CD14-positive monocyte (primary cell): Measurements from ENCODE around the gene ITGA2B. TPM values are rescaled to one million over a fixed set of nuclear protein-coding genes. Genes with fewer than 3 reads are reported as not detected.
A peak's percentile ranks its signal among the peaks of the same experiment; 100 is the strongest.

Experiments used
- DNase-seq, 3 donors: peaks; one replicate each; pipeline ENCODE4 v3.0.0-alpha.2; 2011 to 2022
- H2AFZ ChIP-seq: 2 replicates; pipeline ENCODE4 v1.6.0; 2012; ENCODE audit warnings: mild to moderate bottlenecking, low read depth, low read length, inconsistent platforms; ENCODE audit not compliant: insufficient read depth, poor library complexity, severe bottlenecking
- H3K27ac ChIP-seq, 2 donors: 1 replicate in 1 of 2; 2 replicates in 1 of 2; pipeline ENCODE4 v1.5.1; 2012 to 2013; ENCODE audit warnings: low read length in 2 of 2, control low read depth in 1 of 2, inconsistent platforms in 1 of 2, low read depth in 1 of 2, mild to moderate bottlenecking in 1 of 2
- H3K27me3 ChIP-seq, 2 donors: one replicate each; pipeline versions ENCODE4 v1.6.0 to v1.6.1; 2011 to 2013; ENCODE audit warnings: low read length in 2 of 2; ENCODE audit not compliant: control insufficient read depth in 2 of 2, insufficient read depth in 2 of 2
- H3K36me3 ChIP-seq, 2 donors: replicated peaks in 1 of 2; 1 replicate in 1 of 2; 2 replicates in 1 of 2; pipeline versions ENCODE4 v1.5.1 to v1.6.1; 2012 to 2013; ENCODE audit warnings: low read length in 2 of 2, control low read depth in 1 of 2, inconsistent platforms in 1 of 2, mild to moderate bottlenecking in 1 of 2; ENCODE audit not compliant: insufficient read depth in 2 of 2, control insufficient read depth in 1 of 2
- H3K4me1 ChIP-seq, 2 donors: 1 replicate in 1 of 2; 2 replicates in 1 of 2; pipeline versions ENCODE4 v1.5.1 to v1.6.1; 2012 to 2013; ENCODE audit warnings: low read length in 2 of 2, control low read depth in 1 of 2, inconsistent platforms in 1 of 2, mild to moderate bottlenecking in 1 of 2, moderate library complexity in 1 of 2; ENCODE audit not compliant: insufficient read depth in 2 of 2, control insufficient read depth in 1 of 2
- H3K4me2 ChIP-seq: replicated peaks from 2 replicates; pipeline ENCODE3; 2012; ENCODE audit warnings: low read length, moderate library complexity, mild to moderate bottlenecking; ENCODE audit not compliant: poor library complexity, severe bottlenecking; ENCODE audit errors: extremely low read depth
- H3K4me3 ChIP-seq, 3 experiments: fragments of 200-600 bp in 1 of 3; sonication (generic) in 1 of 3; replicated peaks in 1 of 3; 1 replicate in 2 of 3; 2 replicates in 1 of 3; pipeline ENCODE4 v1.5.1; 2011 to 2013; ENCODE audit warnings: low read length in 3 of 3, mild to moderate bottlenecking in 3 of 3, control low read depth in 2 of 3, low read depth in 2 of 3, inconsistent platforms in 1 of 3, moderate library complexity in 1 of 3
- H3K79me2 ChIP-seq: 2 replicates; pipeline ENCODE4 v1.6.0; 2012; ENCODE audit warnings: mild to moderate bottlenecking, control low read depth, inconsistent platforms, low read length, moderate library complexity; ENCODE audit not compliant: insufficient read depth
- H3K9ac ChIP-seq: 2 replicates; pipeline ENCODE4 v1.6.0; 2017; ENCODE audit warnings: low read length, mild to moderate bottlenecking; ENCODE audit not compliant: insufficient read depth, poor library complexity, severe bottlenecking
- H3K9me3 ChIP-seq, 2 donors: replicated peaks in 1 of 2; 1 replicate in 1 of 2; 2 replicates in 1 of 2; pipeline versions ENCODE4 v1.5.1 to v1.6.1; 2012 to 2013; ENCODE audit warnings: low read length in 2 of 2, control low read depth in 1 of 2; ENCODE audit not compliant: control insufficient read depth in 1 of 2, insufficient read depth in 1 of 2
- H4K20me1 ChIP-seq: 2 replicates; pipeline ENCODE4 v1.6.0; 2012; ENCODE audit warnings: mild to moderate bottlenecking, low read length, control low read depth, moderate library complexity; ENCODE audit not compliant: insufficient read depth
- H3K27ac Mint-ChIP-seq, 7 donors: one replicate each; pipeline ENCODE4 v1.8.0; 2020; ENCODE audit warnings: mild to moderate bottlenecking in 7 of 7, mixed read lengths in 7 of 7, moderate library complexity in 6 of 7, inconsistent platforms in 2 of 7
- H3K27me3 Mint-ChIP-seq, 3 donors: one replicate each; pipeline ENCODE4 v1.8.0; 2021 to 2022; ENCODE audit warnings: low read depth in 3 of 3, mild to moderate bottlenecking in 3 of 3, mixed read lengths in 3 of 3, moderate library complexity in 3 of 3, inconsistent platforms in 1 of 3
- H3K36me3 Mint-ChIP-seq, 2 donors: one replicate each; pipeline ENCODE4 v1.8.0; 2020; ENCODE audit warnings: mixed read lengths in 2 of 2, inconsistent platforms in 1 of 2, mild to moderate bottlenecking in 1 of 2
- H3K4me1 Mint-ChIP-seq: one replicate; pipeline ENCODE4 v1.8.0; 2020; ENCODE audit warnings: mild to moderate bottlenecking, mixed read lengths
- H3K4me3 Mint-ChIP-seq, 2 donors: one replicate each; pipeline ENCODE4 v1.8.0; 2020; ENCODE audit warnings: mild to moderate bottlenecking in 2 of 2, mixed read lengths in 2 of 2, moderate library complexity in 1 of 2
- H3K9me3 Mint-ChIP-seq, 7 donors: one replicate each; pipeline ENCODE4 v1.8.0; 2020 to 2022; ENCODE audit warnings: mixed read lengths in 7 of 7, mild to moderate bottlenecking in 6 of 7, moderate library complexity in 6 of 7, inconsistent platforms in 2 of 7
- CTCF ChIP-seq: fragments of 200-600 bp; IDR thresholded peaks from one replicate; pipeline ENCODE4 v1.8.0; 2022; ENCODE audit warnings: antibody characterized with exemption, mild to moderate bottlenecking
- WGBS: methylation state at CpG from one replicate; pipeline ENCODE4 v1.1.5; 2013; ENCODE audit warnings: missing lambda C conversion rate; ENCODE audit not compliant: insufficient coverage; 5-methylcytosine and 5-hydroxymethylcytosine counted together
- intact Hi-C, 2 donors: fragments of 100-400 bp; cut with micrococcal nuclease; formaldehyde crosslinking; loops; one replicate each; pipeline versions ENCODE4 v1.15.0 to v1.15.1; 2023
- polyA plus RNA-seq, 3 donors: library from polyadenylated mRNA; depleted of rRNA in 1 of 3; unstranded in 2 of 3; stranded (reverse) in 1 of 3; fragments of 300-500 nt in 2 of 3; fragments of >200 nt in 1 of 3; fragmentation: Illumina TruSeq in 2 of 3; gene quantifications; 1 replicate in 2 of 3; 2 replicates in 1 of 3; pipeline ENCODE4 v1.2.3, GENCODE V29; 2012 to 2021

ITGA2B gene
- polyA plus RNA-seq, 3 donors = 0.21 to 1.2 (median 1.1) TPM

DNA sequence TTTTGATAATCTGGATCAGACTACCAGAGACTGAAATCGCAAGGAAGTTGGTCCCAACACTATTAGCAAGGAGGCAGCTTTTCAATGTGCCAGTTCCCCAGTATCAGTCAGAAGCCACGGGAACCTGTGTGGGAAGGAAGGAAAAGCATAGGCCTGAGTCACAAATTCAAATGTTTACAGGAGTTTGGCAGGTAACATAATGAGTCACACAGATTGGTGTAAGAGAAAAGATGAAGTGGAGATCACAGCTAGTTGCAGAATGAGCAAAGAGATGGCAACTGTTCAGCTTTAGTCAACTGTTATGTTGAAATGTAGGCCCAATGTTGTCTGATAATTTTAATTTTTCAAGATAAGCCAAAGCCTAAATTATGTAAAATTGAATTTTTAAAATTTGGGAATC lies 28.1 kb upstream of the ITGA2B start:
- DNase-seq = no peak
- 80% methylated on average over 2 of the region's 2 CpGs for whole genome bisulfite sequencing
- no peaks in the 10 kb centered on the region for H3K79me2 ChIP-seq
- Mint-ChIP-seq H3K36me3 (peaks cover 49 to 64% of the 10 kb centered on the region in 2 donors), H3K27ac (peak overlapping the region in 2 of 7 donors; percentile 3 to 11), H3K4me1 (no peaks in the 10 kb centered on the region), H3K4me3 (no peak overlapping the region), H3K9me3 (no peaks in the 10 kb centered on the region), H3K27me3 (no peaks in the 10 kb centered on the region)
- no peak overlapping the region for H3K27ac ChIP-seq
- peaks cover 59 to 87% of the 10 kb centered on the region in 2 donors for H3K36me3 ChIP-seq
- no peaks in the 10 kb centered on the region for H3K9me3 ChIP-seq
- intact Hi-C loops = loop anchor here in 1 of 2 donors (5.0 kb wide), 1 partner anchor 300 kb away; no protein-coding TSS in a partner anchor
- H3K27me3 ChIP-seq = no peaks in the 10 kb centered on the region
- no peak overlapping the region for H3K9ac ChIP-seq
- H3K4me2 ChIP-seq = no peak overlapping the region
- TF ChIP-seq CTCF = no peak
- no peak overlapping the region for H2AFZ ChIP-seq
- no peak overlapping the region for H3K4me3 ChIP-seq
- no peaks in the 10 kb centered on the region for H3K4me1 ChIP-seq
- no peaks in the 10 kb centered on the region for H4K20me1 ChIP-seq

DNA sequence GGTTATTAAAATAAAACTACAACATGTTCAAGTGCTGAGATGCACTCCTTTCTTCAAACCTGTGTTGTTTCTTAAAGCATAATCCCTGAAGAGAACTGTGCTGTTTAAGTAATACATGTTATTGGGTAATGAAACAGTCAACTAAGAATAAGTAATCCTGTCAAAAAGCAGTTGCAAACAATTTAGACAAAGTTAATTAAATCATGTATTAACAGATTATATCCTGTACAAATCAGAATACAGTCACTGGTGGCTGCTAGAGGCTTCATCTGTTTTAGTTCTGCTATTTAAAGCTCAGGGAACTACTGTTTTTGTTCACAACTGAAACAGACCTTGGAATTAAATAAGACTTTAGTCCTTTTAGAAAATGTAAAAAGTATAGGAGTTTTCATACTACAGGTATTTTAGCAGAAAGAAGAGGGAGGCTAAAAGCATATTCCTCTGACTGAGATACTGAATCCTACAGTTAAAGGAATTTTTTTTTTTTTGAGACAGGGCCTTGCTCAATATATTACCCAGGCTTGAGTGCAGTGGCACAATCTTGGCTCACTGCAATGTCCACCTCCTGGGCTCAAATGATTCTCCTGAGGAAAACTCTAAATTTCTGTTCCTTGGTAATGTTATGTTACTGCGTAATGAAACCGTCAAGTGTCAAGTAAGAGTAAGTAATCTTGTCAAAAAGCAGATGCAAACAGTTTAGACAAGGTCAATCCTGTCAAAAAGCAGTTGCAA lies 27.3 kb upstream of the ITGA2B start:
- intact Hi-C loops = loop anchor here in 1 of 2 donors (5.0 kb wide), 1 partner anchor 301 kb away; no protein-coding TSS in a partner anchor
- H3K27ac Mint-ChIP-seq = no peak overlapping the region
- H3K4me2 ChIP-seq = no peak overlapping the region
- no peak overlapping the region for H3K9ac ChIP-seq
- H3K36me3 ChIP-seq = peaks cover 52 to 80% of the 10 kb centered on the region in 2 donors
- no peaks in the 10 kb centered on the region for H3K27me3 ChIP-seq
- H2AFZ ChIP-seq = no peak overlapping the region
- H3K79me2 ChIP-seq = no peaks in the 10 kb centered on the region
- 100% methylated on average over 2 of the region's 2 CpGs for WGBS
- no peaks in the 10 kb centered on the region for H3K4me1 Mint-ChIP-seq
- no peaks in the 10 kb centered on the region for H3K9me3 ChIP-seq
- H3K27ac ChIP-seq = no peak overlapping the region
- no peak for DNase-seq
- peaks cover 0 to 1% (median 0%) of the 10 kb centered on the region in 7 donors for H3K9me3 Mint-ChIP-seq
- H3K4me3 Mint-ChIP-seq = no peak overlapping the region
- H3K27me3 Mint-ChIP-seq = no peaks in the 10 kb centered on the region
- no peak for TF ChIP-seq CTCF
- peaks cover 50 to 63% of the 10 kb centered on the region in 2 donors for H3K36me3 Mint-ChIP-seq
- H3K4me3 ChIP-seq = no peak overlapping the region
- no peaks in the 10 kb centered on the region for H3K4me1 ChIP-seq
- no peaks in the 10 kb centered on the region for H4K20me1 ChIP-seq
